Raji (cell line): ENCODE data around the gene PTPRM.

Experiments used
- POLR2A ChIP-seq: IDR thresholded peaks from 2 replicates; pipeline ENCODE4 v1.6.1; 2011; ENCODE audit warnings: low read depth, low read length, control low read depth; ENCODE audit not compliant: insufficient read depth

The PTPRM gene

DNA sequence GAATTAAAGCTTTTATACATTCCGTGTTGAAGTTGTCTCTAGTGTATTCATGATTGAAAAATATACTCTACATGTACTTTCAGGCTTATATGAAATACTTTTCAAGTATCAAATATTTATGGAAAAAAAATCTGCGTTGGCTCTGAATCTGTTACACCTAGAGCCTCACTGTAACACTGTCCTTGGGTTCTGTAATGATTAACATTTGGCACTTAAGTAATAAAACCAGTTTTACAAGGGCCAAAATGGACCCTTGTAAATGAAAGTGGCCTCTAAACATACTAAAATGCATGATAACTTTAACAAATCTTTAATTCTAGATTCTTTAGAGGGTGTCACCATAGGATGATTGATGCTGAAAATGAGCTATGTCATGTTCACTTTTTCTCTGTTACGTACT lies 162.8 kb downstream of the PTPRM start:
- no peak for TF ChIP-seq POLR2A

DNA sequence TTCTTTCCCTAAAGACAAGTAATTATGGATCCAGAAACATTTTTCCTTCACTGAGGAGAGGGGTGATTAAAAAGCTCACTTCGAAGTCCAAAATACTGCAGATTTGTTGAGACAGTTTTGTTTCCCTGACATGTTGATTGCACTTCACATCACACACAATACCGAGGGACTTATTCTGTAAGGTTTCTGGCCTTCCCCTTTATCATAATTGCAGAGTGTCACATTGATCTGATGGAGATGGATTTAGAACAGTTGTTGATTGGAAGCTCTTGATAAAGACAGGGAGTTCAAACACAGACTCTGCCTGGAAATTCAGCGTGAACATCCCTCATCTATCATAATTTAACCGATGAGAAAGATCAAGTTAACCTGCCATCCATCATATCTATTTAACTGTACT lies 163.6 kb downstream of the PTPRM start:
- TF ChIP-seq POLR2A, result no peak

DNA sequence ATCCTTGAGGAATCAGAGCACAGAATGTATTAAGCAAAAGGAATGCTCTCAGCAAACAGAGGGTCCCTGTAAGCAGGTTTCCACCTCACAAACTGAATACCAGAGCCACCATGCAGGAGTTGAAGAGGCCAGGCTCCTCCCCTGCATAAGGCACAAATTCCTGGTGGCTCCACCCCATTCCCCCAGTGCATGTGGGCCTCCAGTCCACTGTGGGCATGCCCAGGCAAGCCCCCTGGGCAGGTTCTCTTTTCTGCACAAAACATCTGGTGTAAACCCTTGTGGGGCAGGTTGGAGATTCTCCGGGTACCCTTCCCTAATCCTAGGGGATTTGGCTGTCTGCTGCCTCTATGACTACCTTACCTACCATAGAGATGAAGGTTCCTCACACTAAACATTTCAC lies 166.5 kb downstream of the PTPRM start:
- no peak for TF ChIP-seq POLR2A

DNA sequence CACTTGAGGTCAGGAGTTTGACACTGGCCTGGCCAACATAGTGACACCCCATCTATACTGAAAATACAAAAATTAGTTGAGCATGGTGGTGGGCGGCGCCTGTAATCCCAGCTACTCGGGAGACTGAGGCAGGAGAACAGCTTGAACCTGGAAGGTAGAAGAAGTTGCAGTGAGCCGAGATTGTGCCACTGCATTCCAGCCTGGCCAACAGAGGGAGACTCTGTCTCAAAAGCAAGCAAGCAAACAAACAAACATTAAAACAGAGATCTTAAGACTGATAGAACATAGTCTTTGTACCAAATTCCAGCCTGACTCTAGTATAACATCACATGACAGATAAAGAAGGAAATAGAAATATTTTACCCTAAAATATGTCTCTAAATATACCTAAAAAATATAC lies 168.1 kb downstream of the PTPRM start:
- no peak for TF ChIP-seq POLR2A

DNA sequence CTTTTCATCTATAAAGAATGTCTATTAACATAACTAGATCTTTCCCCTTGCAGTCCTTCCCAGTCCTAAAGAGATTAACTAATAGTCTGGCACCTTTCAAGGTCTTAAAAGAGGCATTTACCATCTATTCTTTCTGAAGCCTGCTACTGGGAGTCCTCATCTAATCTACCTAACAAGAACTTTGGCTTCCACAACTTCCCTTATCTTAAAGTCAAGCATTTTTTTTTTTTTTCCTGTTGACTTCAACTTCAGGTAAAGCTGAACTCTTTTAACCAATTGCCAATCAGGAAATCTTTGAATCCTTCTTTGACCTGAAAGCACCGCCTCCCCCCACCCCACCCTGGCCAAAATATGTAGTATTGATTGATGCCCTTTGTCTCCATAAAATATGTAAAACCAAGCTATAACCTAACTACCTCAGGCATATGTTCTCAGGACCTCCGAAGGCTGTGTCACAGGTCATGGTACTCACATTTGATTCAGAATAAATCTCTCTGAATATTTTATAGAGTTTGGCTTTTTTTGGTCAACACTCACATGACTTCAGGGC lies 168.6 kb downstream of the PTPRM start:
- TF ChIP-seq POLR2A, result no peak

DNA sequence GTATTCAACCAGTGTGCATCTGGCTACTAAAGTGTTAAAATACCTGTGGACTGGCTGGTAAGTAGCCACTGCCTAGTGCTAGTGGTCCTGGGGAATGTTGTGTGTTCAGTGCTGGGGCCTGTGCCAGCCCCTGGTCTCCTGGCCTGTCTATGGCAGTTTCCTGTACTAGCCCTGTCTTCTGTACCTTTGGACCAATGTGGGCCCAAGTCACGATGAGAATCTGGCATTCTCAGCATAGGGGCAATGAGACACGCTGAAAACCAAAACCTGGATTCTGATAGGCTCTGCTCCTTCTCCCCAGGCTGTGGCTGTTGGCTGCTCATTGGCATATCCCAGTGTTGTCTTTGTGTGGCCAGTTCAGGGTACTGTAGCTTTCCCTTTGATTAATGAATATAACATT lies 170.4 kb downstream of the PTPRM start:
- TF ChIP-seq POLR2A, result no peak

DNA sequence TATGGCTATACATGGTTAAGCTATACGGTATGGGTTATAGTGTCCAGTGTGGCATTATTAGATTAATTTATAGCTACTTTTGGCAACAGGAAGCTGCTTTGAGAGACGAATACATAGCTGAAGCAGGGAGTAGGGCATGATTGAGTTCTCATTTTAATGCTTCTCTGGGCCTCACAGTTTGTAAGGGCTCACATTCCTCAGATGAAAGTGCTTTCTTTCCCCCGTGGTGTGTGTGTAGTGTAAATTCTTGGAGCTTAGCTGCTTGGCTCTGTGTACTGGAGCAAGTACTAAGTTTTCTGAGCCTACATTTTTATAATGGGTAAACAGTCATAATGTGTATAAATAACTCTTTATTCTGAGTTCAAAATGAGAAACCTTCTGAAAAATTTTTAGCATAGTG lies 173.7 kb downstream of the PTPRM start:
- TF ChIP-seq POLR2A, result no peak

DNA sequence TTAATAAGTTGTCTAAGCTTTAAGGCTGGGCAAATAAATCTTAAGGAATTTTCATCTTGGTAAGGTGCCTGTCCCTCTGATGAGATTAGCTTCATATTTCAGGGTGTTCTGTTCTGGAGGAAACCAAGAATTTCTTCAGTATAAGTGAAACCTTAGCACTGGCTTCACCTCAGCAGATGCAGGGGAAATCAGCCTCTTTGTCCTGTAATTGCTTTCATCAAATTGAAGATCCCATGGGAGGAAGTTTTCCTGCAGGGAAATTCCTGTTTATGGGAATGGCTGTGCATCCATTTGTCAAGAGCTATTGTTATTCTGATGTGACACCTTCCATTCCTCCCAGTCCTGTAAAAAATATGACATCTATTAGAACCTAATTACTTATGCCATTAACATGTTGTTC lies 174.5 kb downstream of the PTPRM start:
- no peak for TF ChIP-seq POLR2A

DNA sequence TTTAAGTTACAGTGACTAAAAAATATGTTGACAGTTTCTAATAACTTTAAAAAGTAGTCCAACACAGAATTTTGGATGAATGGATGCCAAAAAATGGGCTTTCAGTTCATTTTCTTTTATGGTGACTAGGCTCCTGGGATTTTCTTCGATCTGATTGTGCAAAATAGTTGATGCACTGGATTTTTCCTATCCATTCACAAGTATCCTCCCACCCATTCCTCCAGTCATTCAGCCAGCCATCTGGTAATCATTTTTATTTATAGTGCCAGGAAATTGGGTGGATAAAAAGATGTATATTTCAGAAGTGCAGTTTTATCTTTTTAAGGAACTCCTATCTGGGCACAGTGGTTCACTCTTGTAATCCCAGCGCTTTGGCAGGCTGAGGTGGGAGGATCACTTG lies 175.1 kb downstream of the PTPRM start:
- TF ChIP-seq POLR2A, result no peak

DNA sequence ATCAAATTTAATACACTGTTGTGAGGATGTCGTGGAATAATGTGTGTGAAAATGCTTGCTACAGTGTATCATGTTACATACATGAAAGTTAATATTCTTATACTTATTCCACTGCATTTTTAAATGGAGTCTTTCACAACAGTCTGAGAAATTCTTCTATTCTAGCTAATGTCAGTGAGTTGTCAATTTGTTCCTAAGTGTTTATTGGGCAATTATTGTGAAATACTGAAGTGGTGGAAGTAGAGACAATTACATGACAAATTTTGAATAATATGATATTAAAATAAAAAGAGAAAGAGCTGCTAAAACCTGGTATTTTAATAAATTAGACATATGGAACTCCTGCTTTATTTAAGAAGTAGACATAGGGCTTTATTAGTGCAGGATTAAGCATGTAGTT lies 176.1 kb downstream of the PTPRM start:
- no peak for TF ChIP-seq POLR2A

DNA sequence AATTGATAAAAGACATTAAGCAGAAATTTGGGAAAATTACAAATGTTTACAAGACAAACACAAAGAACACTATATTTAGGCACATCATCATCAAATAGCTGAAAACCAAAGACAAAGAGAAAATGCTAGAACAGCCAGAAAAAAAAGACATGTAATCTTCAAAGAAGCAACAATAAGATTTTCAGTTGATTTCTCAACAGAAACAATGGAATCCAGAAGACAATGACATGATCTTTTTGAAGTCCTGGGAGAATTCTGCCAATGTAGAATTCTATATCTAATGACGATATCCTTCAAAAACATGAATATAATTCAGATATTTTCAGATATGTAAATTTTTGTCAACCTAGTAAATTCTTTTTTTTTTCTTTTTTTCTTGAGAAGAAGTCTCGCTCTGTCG lies 179.0 kb downstream of the PTPRM start:
- no peak for TF ChIP-seq POLR2A

DNA sequence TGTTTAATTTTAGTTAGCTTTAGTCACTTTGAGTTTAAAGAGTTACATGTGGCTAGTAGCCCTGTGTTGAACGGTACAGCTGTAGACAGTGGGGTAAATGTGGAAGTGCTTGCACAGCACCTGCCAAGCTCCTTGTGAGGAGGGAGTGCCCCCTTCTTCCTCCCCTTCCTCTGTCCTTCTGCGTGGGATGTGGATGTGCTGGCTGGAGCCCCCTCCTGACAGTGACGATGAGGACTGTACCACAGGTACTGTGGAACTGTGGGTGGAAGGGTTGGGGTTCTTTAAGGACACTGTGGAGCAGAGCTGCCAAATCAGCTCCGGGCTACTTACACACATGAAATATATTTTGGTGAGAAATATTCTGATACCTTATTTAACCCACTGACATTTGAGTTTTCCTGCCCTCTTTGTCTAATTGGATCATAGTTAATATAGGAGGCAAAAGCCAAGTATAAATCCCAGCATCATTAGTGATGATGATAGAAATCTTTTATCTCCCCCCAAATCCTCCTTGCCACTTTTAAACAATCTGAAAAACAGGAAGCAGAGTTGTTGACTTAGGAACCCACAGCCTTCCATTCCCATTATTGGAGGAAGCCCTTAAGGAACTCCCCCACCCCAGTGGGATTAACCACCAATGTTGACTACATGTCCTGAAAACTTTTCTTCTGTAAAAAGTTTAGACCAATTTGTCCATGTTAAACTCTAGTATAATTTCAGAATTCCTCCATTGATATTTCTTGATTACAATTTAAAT lies 181.3 kb downstream of the PTPRM start:
- no peak for TF ChIP-seq POLR2A

DNA sequence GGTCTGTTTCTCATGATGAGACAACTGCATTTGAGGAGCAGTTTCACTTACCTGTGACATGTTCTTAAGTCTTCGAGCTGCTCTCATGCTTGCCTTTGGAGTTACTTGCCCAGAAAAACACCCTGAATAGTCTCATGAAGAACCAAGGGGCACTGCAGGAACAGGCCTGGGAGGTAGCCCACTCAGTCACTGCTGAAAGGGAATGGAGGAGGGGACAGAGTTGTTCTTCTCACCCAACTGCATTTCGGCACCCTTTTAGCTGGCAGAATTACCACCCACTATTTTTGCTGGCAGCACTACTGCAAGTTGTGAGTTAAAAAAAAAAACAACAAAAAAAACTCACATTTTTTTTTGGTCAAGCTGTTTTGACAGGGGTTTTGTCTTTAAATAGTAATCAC lies 181.9 kb downstream of the PTPRM start:
- no peak for TF ChIP-seq POLR2A

DNA sequence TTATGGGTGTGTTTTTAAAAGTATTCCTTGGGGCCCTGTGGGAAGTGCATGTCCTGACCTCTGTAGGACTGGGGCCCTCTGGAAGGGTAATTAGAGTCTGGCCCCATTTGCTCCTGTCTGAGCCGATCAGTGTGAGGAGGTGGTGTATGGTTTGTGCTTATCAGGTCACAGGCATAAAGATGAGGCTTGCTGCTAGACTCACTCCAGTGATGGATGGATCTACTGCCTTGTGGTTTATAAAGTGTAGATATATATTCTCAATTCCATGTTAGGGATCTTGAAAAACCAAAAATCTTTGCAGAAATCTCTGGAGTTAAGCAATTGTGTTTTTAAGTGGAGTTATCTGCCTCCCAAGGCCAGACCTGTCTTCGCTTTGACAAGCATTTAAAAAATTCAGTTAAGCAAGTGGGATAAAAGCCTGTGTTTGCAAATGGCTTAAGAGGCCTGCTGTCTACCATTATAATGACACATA lies 182.4 kb downstream of the PTPRM start:
- no peak for TF ChIP-seq POLR2A

DNA sequence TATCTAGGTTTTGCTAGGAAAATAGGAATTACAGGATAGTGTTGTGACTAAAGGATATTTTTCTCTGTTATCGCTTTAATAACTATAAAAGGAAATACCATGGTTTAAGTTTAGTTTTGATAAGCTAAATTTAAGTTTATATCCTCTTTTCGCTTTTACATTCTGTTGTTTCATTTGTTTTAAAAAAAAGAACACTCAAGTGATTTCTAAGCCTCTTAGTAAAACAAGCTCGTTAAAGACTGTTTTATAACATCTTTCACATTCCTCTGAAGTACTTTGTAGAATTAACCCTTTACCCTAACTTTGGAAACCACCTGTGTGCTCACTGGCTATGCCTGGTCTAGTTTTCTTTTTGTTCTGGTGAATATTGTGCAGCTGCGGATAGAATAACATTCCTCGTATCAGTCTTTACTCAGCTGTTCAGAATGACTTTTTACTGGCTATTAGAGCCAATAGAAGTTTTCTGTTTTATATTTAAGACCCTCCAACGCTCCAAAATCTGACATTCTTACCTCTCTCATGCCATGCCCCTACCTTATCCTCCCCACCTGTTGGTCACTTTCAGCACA lies 183.1 kb downstream of the PTPRM start:
- TF ChIP-seq POLR2A, result no peak

DNA sequence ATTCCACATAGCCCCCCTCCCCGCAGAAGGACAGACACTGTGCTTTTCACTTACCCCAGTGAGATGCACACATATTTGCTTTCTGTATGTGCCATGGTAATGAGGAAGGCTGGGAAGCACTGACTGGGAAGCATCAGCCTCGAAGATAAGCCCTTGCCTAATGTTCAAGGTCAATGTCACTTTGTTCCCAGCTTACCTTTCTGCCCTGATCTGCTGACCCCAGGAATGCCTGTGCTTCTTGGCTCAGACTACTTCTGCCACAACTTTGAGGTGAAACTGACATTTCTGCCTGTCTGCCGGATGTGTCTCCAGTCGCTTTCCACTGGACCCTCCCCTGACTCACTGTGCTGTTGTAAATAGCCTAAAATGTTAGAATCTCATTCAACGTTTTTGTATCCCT lies 183.8 kb downstream of the PTPRM start:
- no peak for TF ChIP-seq POLR2A

DNA sequence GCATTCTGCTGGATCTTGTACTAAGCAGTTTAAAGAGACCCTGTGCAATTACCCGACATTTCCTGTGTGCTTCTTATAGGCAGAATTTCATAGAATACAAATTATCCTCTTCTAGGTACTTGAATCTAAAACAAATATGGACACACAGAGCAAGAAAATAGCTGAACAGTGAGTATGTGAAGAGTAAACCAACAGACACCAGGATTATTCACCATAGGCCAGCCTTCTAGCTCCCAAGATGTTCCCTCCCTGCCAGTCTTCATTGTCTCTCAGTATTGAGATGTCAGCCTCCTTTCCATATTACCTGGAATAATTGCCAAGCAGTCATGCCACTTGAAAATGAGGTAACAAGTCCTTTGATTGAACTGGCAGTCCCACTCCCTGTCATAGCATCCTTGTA lies 187.1 kb downstream of the PTPRM start:
- no peak for TF ChIP-seq POLR2A

DNA sequence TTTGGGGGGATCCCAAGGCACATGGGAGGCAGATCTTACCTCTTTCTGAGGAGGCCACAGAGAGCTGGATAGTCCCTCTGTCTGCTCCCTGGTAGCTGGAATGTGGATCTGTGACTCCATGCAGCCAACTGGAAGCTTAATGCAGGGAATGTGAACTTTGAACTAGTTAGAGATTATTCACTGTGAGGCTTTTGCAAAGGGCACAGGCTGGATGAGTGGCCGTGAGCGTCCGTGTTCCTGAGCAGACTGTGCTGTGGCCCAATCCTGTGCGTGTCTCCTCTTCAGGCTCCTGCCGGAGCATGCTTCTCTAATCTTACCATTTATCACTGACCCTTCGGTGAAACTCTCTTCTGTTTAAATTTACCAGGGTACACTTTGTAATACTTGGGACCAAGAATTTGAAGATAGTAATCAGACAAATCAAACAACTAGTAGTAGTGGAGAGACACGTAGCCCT lies 187.6 kb downstream of the PTPRM start:
- no peak for TF ChIP-seq POLR2A
